T47D (cell line): Measurements from ENCODE around the gene GPR37.

ENCODE experiments used
- DNase-seq, 2 experiments: peaks; one replicate each; pipeline versions ENCODE4 v3.0.0 to v3.0.0-alpha.2; 2011 to 2012; ENCODE audit warnings: low read depth in 1 of 2, low spot score in 1 of 2
- JUND ChIP-seq: IDR thresholded peaks from 2 replicates; pipeline ENCODE4 v1.6.1; 2012; ENCODE audit warnings: low read depth
- in situ Hi-C: cut with HindIII; loops from 2 replicates; pipeline ENCODE4 v1.10.0; 2016; ENCODE audit warnings: low sequenced_read_pairs, low pct_unique_long_range_greater_than_20kb

The GPR37 gene

GRCh38 chr7:124765401-124766352 is at the start of gene GPR37:
GPR37 (minus strand) TSS chr7:124765792; CDS start chr7:124764976, 816 bp downstream.
- in situ Hi-C loops: no loop called here
- no peak for TF ChIP-seq JUND
- peak; percentile 85 to 92 for DNase-seq

- in situ Hi-C loops: no loop called here
- TF ChIP-seq JUND: no peak
- no peak for DNase-seq
Observed at GRCh38 chr7:124813994-124814798, 48.6 kb upstream of the GPR37 start.

GRCh38 chr7:124812764-124813163 is 47.2 kb upstream of the GPR37 start:
- TF ChIP-seq JUND: no peak
- in situ Hi-C loops: no loop called here
- no peak for DNase-seq

- in situ Hi-C loops: no loop called here
- DNase-seq: no peak
- TF ChIP-seq JUND: no peak
Observed at GRCh38 chr7:124811341-124811740, 45.7 kb upstream of the GPR37 start.

GRCh38 chr7:124810605-124811004 is 45.0 kb upstream of the GPR37 start:
- DNase-seq: no peak
- TF ChIP-seq JUND: no peak
- in situ Hi-C loops: no loop called here

- in situ Hi-C loops: no loop called here
- DNase-seq: no peak
- TF ChIP-seq JUND: no peak
Observed at GRCh38 chr7:124808206-124808605, 42.6 kb upstream of the GPR37 start.

- no peak for TF ChIP-seq JUND
- in situ Hi-C loops: no loop called here
- no peak for DNase-seq
Observed at GRCh38 chr7:124801330-124801895, 35.8 kb upstream of the GPR37 start.

GRCh38 chr7:124800386-124800785 is 34.8 kb upstream of the GPR37 start:
- DNase-seq: no peak
- in situ Hi-C loops: no loop called here
- TF ChIP-seq JUND: no peak

GRCh38 chr7:124799448-124799847 is 33.9 kb upstream of the GPR37 start:
- in situ Hi-C loops: no loop called here
- DNase-seq: no peak
- TF ChIP-seq JUND: no peak

- in situ Hi-C loops: no loop called here
- TF ChIP-seq JUND: no peak
- DNase-seq: peak in 1 of 2 experiments; percentile 6
Observed at GRCh38 chr7:124796771-124797170, 31.2 kb upstream of the GPR37 start.

- no peak for TF ChIP-seq JUND
- in situ Hi-C loops: no loop called here
- DNase-seq: no peak
Observed at GRCh38 chr7:124792696-124793095, 27.1 kb upstream of the GPR37 start.

GRCh38 chr7:124792002-124792401 is 26.4 kb upstream of the GPR37 start:
- no peak for DNase-seq
- in situ Hi-C loops: no loop called here
- no peak for TF ChIP-seq JUND

GRCh38 chr7:124791426-124791825 is 25.8 kb upstream of the GPR37 start:
- no peak for TF ChIP-seq JUND
- DNase-seq: peak in 1 of 2 experiments; percentile 22
- in situ Hi-C loops: no loop called here
